RWPE2 (cell line): ENCODE results near the gene E2F4.

ENCODE experiments used
- ATAC-seq: fragments of 200-7000 bp; cut with Tn5 transposase; 3 replicates; pipeline ENCODE4 v1.9.1; 2021; ENCODE audit warnings: low read depth
- DNase-seq: peaks from one replicate; pipeline ENCODE4 v3.0.0-alpha.2; 2020; ENCODE audit warnings: low spot score
- H3K27ac ChIP-seq: fragments of 450-650 bp; 2 replicates; pipeline ENCODE4 v1.5.1; 2017; ENCODE audit warnings: mild to moderate bottlenecking; ENCODE audit not compliant: poor library complexity, severe bottlenecking
- H3K27me3 ChIP-seq: fragments of 250-450 bp; sonication (Bioruptor Pico); 2 replicates; pipeline ENCODE4 v1.5.1; 2021; ENCODE audit warnings: mild to moderate bottlenecking, moderate library complexity; ENCODE audit not compliant: insufficient read depth, poor library complexity, severe bottlenecking
- H3K36me3 ChIP-seq: fragments of 250-450 bp; sonication (Bioruptor Pico); 2 replicates; pipeline ENCODE4 v1.5.1; 2020; ENCODE audit warnings: low read depth, mild to moderate bottlenecking, moderate library complexity
- H3K4me1 ChIP-seq: fragments of 250-450 bp; sonication (Bioruptor Pico); 2 replicates; pipeline ENCODE4 v1.5.1; 2021; ENCODE audit warnings: mild to moderate bottlenecking, moderate library complexity; ENCODE audit not compliant: insufficient read depth, poor library complexity, severe bottlenecking
- H3K4me3 ChIP-seq: fragments of 250-450 bp; sonication (Bioruptor Pico); 2 replicates; pipeline ENCODE4 v1.5.1; 2021; ENCODE audit warnings: mild to moderate bottlenecking, moderate library complexity; ENCODE audit not compliant: severe bottlenecking
- H3K9me3 ChIP-seq: fragments of 250-450 bp; sonication (Bioruptor Pico); 2 replicates; pipeline ENCODE4 v1.5.1; 2021; ENCODE audit warnings: mild to moderate bottlenecking, moderate library complexity; ENCODE audit not compliant: severe bottlenecking
- CTCF ChIP-seq: fragments of 450-650 bp; IDR thresholded peaks from one replicate; pipeline ENCODE4 v1.5.1; 2017; ENCODE audit warnings: mild to moderate bottlenecking, moderate library complexity; ENCODE audit not compliant: poor library complexity, severe bottlenecking

The E2F4 gene

GRCh38 chr16:67157892-67158635 is 33.9 kb upstream of the E2F4 start:
- H3K36me3 ChIP-seq, result no peaks in the 10 kb centered on the region
- no peak overlapping the region for H3K27ac ChIP-seq
- no peaks in the 10 kb centered on the region for H3K9me3 ChIP-seq
- no peaks in the 10 kb centered on the region for H3K27me3 ChIP-seq
- no peaks in the 10 kb centered on the region for H3K4me1 ChIP-seq
- TF ChIP-seq CTCF, result no peak
- ATAC-seq, result no peak
- DNase-seq, result no peak
- H3K4me3 ChIP-seq, result no peak overlapping the region

- no peak for TF ChIP-seq CTCF
- Histone ChIP-seq H3K36me3 (no peaks in the 10 kb centered on the region), H3K9me3 (no peaks in the 10 kb centered on the region), H3K27ac (peak overlapping the region; percentile 46), H3K4me1 (no peaks in the 10 kb centered on the region), H3K27me3 (no peaks in the 10 kb centered on the region), H3K4me3 (peak overlapping the region; percentile 61)
- ATAC-seq (no peak), DNase-seq (peak; percentile 70)
These were observed 33.0 kb upstream of the E2F4 start for GRCh38 chr16:67158637-67159600.

GRCh38 chr16:67161595-67162058 is 30.3 kb upstream of the E2F4 start:
- ATAC-seq, result no peak
- Histone ChIP-seq H3K36me3 (no peaks in the 10 kb centered on the region), H3K4me1 (no peaks in the 10 kb centered on the region), H3K9me3 (no peaks in the 10 kb centered on the region), H3K27me3 (no peaks in the 10 kb centered on the region), H3K4me3 (no peak overlapping the region), H3K27ac (no peak overlapping the region)
- no peak for TF ChIP-seq CTCF
- DNase-seq, result no peak

- DNase-seq, result no peak
- no peaks in the 10 kb centered on the region for H3K36me3 ChIP-seq
- H3K4me3 ChIP-seq, result no peak overlapping the region
- H3K27me3 ChIP-seq, result no peaks in the 10 kb centered on the region
- no peaks in the 10 kb centered on the region for H3K9me3 ChIP-seq
- no peaks in the 10 kb centered on the region for H3K4me1 ChIP-seq
- TF ChIP-seq CTCF, result no peak
- no peak for ATAC-seq
- peak overlapping the region; percentile 43 for H3K27ac ChIP-seq
These were observed 29.3 kb upstream of the E2F4 start for GRCh38 chr16:67162506-67163163.
